ENCODE results near the gene PPP1R13B. TPM values are rescaled to one million over a fixed set of nuclear protein-coding genes. Genes with fewer than 3 reads are reported as not detected.

PPP1R13B gene
- total RNA-seq, 1 experiment from 2014 or later = 10.3 TPM

GRCh38 chr14:103731481-103731880 lies 115.9 kb downstream of the PPP1R13B start (continued):
- no peak for TF ChIP-seq ZNF121 (CRISPR knock-in tag; IDR thresholded peaks at IDR 0.05)
- no peak for TF ChIP-seq AFF4 (CRISPR knock-in tag; IDR thresholded peaks at IDR 0.05; ENCODE audit: borderline replicate concordance)
- no peak for TF ChIP-seq USF1 (CRISPR knock-in tag; IDR thresholded peaks at IDR 0.05)
- TF ChIP-seq E2F4 (CRISPR knock-in tag; IDR thresholded peaks at IDR 0.05; ENCODE audit: borderline replicate concordance, low read depth) = no peak

GRCh38 chr14:103730490-103731035 lies 116.8 kb downstream of the PPP1R13B start:
- H3K27me3 Mint-ChIP-seq (ENCODE audit: low read depth) = no peaks in the 10 kb centered on the region
- peak; percentile 29 for ATAC-seq
- no peak overlapping the region for H3K27ac Mint-ChIP-seq
- TF ChIP-seq FOXP1 (CRISPR knock-in tag; IDR thresholded peaks at IDR 0.05; ENCODE audit: borderline replicate concordance) = no peak
- TF ChIP-seq RORB (CRISPR knock-in tag; IDR thresholded peaks at IDR 0.05) = no peak
- no peak for TF ChIP-seq ARID4B (CRISPR knock-in tag; IDR thresholded peaks at IDR 0.05; ENCODE audit: borderline replicate concordance)
- no peak for TF ChIP-seq ZNF281 (CRISPR knock-in tag; IDR thresholded peaks at IDR 0.05)
- no peak overlapping the region for H3K4me3 Mint-ChIP-seq
- peaks cover 20% of the 10 kb centered on the region for H3K36me3 Mint-ChIP-seq
- H3K4me1 Mint-ChIP-seq = no peaks in the 10 kb centered on the region
- no peaks in the 10 kb centered on the region for H3K9me3 Mint-ChIP-seq
- POLR2A ChIA-PET = no interaction called here
- CTCF ChIA-PET = no interaction called here
- DNase-seq (ENCODE audit: low spot score) = no peak

All from WTC11 (cell line).